HG03025 (cell line): Measurements from ENCODE around the gene PDIK1L.

Experiments
- ATAC-seq: cut with Tn5 transposase; IDR thresholded peaks from one replicate; pipeline ENCODE4 v1.9.1; 2021; ENCODE audit warnings: mild to moderate bottlenecking, moderate library complexity; ENCODE audit not compliant: unreplicated experiment, low FRiP score

Gene PDIK1L

GRCh38 chr1:26111530-26112406 is at the start of gene PDIK1L:
Gene PDIK1L (plus strand): TSS chr1:26111824. CDS start chr1:26114309, 2,485 bp downstream.
- peak; percentile 63 for ATAC-seq

- no peak for ATAC-seq
These were observed 47.1 kb upstream of the PDIK1L start for GRCh38 chr1:26064553-26064952.

- ATAC-seq: no peak
These were observed 45.5 kb upstream of the PDIK1L start for GRCh38 chr1:26066160-26066559.

DNA sequence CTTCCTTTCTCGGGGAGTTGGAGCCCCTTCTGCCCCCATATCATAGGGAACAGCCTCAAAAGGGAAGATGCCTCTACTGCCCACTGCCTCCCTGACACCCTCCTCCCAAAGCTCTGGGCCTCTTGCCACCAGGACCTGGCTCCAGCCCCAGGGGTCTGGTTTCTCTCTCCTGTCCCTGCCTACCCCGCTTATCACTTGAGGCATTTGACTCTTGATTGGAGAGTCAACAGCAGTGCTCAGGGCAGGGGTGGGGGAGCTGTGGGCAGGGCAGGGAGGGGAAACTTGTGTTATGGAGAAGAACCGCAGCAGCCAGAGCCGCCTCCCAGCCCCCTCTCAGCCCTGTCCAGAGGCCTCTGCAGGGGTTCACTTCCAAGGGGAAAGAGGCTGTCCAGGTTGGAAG is 44.8 kb upstream of the PDIK1L start:
- no peak for ATAC-seq

DNA sequence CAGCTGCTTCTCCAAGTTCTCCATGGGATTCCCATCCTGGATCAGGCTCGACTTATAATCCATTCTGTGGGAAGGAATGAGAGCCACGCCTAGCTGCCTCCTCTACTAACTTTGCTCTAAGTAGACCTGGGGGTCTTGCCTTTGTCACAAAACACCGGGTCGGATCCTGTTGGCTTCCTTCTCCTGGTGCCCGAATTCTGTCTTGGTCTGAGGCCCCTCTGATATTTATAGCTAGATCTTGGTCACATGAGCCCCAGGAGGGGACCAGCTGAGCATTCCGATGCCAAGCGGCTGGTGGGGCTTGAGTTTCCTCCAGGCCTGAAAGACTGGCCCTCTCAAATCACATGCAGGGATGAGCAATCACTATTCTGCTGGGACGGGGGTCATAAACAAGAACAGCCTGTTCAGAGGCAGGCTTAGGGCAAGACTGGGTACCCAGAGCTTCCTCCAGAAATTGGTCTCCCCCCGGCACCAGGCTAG is 44.2 kb upstream of the PDIK1L start, which contains the start of gene TRIM63:
TRIM63 (minus strand) TSS at position 199 of the 480 bp plus-strand sequence; CDS start at position 63, 136 bp downstream.
- ATAC-seq: no peak

DNA sequence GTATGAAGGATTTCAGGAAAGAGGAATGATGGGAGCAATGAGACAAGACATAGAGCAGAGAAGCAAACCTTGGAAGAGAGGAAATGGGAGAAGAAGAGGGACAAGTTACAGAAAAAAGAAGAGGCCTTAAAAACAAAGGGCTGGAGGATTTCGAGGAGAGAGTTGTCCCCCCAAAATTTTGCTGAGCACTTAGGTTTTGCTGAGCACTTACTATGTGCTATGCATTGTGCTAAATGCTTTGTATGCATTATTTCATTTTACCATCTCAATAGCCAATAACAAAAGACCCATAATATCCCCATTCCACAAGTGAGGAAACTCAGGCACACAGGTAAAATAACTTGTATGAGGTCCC is 41.7 kb upstream of the PDIK1L start:
- ATAC-seq: no peak

- ATAC-seq: no peak
These were observed 41.2 kb upstream of the PDIK1L start for GRCh38 chr1:26070296-26070962.

GRCh38 chr1:26070963-26071342 is 40.7 kb upstream of the PDIK1L start:
- no peak for ATAC-seq

DNA sequence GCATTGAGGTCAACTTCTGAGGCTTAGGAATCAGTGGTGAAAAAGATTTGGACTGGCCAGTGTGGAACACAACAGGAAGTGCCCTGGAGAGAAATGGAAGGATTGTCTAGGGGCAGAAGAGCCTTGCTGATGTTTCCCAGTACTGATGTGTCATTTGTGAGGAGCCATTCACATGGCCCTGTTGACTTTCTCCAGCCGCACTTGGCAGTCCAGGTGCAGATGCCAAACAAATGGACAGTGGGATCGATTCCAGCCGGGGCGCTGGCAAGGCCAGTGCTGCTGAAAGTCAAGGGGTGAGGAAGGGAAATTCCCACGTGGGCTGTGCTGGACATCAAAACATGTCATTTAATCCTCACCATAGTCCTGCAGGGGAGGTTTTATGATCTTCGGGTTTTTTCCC is 39.3 kb upstream of the PDIK1L start:
- ATAC-seq: no peak

DNA sequence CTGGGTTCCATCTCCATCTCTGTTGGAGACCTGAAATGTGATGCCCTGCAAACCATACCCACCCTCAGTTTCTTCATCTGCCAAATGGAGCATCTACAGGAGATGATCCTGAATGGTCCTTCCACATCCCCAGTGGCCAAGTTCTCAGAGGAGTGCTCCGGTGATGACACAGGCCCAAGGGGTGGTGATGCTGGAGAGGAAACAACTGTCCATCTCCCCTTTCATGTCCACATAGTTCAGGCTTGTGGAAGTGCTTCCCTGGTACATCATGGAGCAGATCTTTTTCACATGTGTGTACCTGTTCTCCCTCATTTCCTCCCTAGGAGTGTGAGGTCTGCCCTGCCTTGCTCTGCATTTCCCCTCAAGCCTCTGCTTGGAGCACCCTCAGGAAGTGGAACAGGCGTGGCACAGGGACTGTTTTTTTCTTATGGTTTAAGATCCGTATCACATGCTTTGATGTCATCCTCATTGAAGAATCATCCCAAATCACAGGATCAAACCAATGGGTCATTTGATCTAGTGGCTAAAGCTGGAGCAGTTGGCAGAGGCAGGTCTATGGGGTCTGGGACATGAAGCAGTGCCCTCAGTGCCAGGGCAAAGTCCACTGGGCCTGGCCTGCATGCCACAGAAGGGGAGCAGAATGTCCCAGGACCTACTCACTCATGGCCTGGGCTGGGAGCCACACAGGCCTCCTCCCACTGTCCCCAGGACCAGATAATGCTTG is 36.0 kb upstream of the PDIK1L start:
- no peak for ATAC-seq

DNA sequence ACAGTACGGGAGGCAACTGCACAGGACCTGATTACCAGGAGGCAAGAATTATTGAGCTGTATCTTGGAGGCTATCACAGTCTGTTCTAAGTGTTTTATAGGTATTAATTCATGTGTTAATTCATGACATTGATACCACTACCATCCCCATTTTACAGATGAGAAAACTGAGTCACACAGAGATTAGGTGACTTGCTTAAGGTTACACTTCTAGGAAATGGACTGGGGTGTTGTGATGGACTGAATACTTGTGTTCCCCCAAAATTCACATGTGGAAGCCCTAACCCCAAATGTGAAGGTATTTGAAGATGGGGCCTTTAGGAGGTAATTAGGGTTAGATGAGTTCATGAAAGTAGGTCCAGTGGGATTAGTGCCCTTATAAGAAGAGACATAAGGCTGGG is 34.1 kb upstream of the PDIK1L start:
- ATAC-seq: no peak

DNA sequence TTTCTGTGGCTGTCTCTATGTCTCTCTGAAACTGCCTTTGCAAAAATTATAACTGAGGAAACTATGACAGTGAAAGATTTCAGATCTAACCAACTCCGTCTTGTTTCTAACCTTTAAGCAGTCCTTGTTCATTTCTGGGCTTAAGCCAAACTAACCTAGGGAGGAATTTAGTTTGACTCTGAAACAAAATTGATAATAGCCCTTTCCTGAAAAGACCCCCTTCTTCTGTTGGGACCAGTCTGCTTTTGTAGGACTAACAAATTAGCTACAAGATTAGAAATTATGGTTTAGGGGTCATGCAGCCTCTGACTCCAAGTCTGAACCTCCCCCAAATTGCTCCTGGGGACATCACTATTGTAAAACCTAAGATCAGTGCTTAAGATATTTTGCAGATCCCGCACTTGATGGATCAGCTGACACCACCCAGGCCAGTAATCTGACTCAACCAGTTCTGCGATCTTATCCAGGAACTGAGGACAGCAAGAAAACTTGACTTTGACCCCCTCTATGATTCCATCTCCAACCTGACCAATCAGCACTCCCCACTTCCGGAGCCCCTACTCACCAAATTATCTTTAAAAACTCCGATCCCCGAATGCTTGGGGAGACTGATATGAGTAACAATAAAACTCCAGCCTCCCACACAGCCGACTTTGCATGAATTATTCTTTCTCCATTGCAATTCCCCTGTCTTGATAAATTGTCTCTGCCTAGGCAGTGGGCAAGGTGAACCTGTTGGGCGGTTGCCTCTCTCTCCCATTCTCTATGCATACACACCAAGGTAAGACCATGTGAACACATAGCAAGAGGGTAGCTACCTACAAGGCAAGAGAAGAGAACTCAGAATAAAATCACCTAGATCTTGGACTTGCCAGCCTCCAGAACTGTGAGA is 33.1 kb upstream of the PDIK1L start:
- no peak for ATAC-seq

DNA sequence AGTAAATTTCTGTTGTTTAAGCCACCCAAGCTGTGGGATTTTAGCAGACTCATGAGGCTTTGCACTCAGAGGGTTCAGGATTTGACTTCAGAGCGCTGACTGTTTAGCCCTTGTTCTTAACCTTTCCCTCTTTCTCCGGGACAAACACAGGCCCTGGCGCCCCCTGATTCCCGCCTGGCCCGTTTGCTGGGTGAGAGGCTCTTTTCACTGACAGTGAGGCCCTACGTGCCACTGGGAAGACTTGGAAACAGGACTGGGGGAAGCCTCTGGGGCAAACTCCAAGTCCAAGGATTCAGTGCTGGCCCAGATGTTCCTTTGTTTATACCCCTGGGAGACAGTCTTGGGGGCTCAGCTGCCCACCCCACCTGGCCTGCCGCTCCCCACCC is 32.5 kb upstream of the PDIK1L start:
- no peak for ATAC-seq

- ATAC-seq: no peak
These were observed 31.4 kb upstream of the PDIK1L start for GRCh38 chr1:26079960-26080814.

DNA sequence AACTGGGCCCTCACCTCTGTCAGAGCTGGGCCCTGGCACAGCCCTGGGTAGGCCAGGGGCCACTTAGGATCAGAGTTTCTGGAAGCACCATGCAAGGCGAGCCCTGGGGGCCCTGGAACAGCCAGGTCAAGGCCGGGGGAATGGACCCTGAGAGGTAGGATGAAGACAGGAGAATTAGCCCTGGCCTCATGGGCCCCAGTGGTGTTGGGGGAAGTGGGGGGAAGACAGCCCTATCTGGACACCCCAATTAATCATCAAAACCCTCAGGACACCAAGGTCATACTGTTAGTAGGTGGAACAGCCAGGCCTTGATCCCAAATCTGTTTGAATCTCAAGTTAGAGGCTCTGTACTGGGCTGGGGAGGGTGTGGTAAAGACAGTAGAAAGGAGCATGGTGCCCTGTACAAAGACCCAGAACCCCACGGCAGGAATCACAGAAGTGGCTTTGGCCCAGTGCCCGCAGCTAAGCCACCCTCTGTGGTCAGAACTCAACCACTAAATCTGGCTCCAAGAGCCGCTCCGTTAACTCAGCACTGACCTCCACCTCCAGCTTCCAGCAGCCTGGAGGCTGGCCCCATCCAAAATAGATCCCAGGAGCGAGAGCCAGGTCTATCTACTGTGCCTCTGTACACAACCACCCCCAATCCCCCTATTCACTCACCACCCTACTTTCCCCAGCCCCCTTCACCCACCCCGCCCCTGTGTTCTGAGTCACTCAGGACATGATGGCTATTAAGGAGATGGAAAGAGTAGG is 30.2 kb upstream of the PDIK1L start:
- ATAC-seq: no peak

DNA sequence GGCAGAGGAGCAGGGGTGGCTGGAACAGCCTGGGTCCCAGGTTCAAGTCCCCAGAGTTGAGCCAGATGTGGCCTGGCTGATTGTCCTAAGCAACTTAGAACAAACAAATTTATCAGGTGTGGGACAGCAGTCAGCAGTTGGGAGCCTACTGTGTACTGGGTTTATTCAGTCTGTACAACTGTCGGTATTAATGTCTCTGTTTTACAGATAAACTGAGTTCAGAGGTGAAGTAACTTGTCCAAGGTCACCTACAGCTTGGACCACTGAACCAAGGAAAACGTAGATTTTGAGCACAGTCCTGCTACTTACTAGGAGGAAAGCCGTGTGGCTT is 29.6 kb upstream of the PDIK1L start:
- ATAC-seq: no peak

DNA sequence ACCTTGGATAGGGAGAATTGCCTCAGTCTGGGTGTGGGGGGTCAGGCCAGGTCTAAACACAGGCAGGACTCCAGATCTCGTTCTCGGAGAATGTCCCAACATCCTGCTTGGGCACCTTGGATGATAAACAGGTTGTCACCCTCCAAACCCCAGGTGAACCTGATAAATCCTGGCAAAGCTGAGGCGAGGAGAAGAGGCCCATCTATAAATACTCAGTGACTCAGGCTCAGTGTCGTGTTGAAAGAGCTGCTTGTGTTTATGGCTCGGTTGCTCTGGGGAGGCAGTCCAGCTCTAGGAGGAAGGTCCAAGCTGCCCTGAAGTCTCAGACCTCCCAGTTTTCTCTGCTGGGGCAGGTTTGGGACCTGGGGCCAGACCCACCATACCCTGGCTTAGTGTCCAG is 28.4 kb upstream of the PDIK1L start:
- no peak for ATAC-seq

DNA sequence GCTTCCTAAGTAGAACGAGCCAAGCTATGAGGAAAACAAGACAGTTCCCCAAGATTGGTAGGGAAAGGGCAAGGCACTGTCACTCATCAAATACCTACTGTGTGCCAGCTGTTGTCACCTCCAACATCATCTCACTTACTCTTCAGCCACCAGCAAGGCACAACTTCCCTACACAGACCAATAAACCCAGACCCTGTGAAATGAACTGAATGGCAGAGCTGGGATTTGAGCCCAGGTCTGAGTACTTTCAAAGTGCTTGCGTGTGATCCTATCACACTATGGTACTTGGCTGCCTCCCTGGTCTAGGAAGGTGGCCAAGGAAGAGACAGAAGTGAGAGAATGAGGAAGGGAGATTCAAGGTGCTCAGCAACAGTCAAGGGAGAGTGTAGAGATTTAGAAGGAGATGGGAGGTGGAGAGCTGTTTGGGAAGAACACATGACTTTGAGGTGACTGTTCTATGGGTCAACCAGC is 27.5 kb upstream of the PDIK1L start:
- no peak for ATAC-seq

DNA sequence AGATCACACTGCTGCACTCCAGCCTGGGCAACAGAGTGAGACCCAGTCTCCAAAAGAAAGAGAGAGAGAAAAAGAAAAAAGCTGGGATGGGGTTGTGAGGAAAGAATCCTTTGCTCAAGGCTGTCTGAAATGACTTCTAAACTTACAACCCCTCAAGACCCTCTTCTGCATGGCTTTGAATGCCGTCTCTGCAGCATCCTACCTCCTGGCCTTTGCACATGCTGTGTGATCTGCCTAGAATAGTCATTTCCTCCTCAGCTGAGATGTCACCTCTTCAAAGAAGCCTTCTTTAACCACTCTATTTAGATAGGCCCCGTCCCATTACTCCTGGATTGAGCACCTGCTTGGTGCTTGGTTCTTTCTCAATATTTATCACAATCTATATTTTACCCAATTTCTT is 26.8 kb upstream of the PDIK1L start:
- ATAC-seq: no peak
